Measurements from ENCODE around the gene DDX46. TPM values are rescaled to one million over a fixed set of nuclear protein-coding genes. Genes with fewer than 3 reads are reported as not detected.

DDX46 gene
- total RNA-seq, 1 donor from 2014 or later: 24.4 TPM

DNA sequence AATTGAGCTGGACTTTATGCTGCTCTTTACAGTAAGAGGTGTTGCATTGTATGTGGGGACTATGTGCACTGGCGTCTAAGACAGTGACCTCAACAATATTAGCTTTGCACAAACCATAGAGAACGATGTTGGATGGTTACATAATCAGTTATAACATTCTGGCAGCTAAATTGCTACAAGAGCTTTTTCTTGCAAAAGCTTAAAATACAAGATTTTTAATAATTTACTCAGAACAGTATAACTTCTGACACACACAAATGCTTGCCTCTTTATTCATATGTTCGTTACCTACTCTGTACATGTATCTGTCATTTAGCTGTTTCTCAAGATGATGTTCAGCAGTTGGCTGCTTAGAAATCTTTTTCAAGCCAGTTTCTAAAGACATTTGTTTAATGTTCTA, 98.8 kb downstream of the DDX46 start:
- TF ChIP-seq, protein P1, sequence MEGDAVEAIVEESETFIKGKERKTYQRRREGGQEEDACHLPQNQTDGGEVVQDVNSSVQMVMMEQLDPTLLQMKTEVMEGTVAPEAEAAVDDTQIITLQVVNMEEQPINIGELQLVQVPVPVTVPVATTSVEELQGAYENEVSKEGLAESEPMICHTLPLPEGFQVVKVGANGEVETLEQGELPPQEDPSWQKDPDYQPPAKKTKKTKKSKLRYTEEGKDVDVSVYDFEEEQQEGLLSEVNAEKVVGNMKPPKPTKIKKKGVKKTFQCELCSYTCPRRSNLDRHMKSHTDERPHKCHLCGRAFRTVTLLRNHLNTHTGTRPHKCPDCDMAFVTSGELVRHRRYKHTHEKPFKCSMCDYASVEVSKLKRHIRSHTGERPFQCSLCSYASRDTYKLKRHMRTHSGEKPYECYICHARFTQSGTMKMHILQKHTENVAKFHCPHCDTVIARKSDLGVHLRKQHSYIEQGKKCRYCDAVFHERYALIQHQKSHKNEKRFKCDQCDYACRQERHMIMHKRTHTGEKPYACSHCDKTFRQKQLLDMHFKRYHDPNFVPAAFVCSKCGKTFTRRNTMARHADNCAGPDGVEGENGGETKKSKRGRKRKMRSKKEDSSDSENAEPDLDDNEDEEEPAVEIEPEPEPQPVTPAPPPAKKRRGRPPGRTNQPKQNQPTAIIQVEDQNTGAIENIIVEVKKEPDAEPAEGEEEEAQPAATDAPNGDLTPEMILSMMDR (IDR thresholded peaks at IDR 0.05; ENCODE audit: borderline replicate concordance): no peak
- intact Hi-C loops (cut with micrococcal nuclease): no loop called here
- peaks cover 69% of the 10 kb centered on the region for H3K36me3 ChIP-seq
- H3K4me3 ChIP-seq: no peak overlapping the region
- DNase-seq: no peak
- no peak overlapping the region for H3K27ac ChIP-seq (replicated peaks)
- peaks cover 33% of the 10 kb centered on the region for H3K4me1 ChIP-seq
- no peaks in the 10 kb centered on the region for H3K27me3 ChIP-seq (ENCODE audit: low read depth)
- no peaks in the 10 kb centered on the region for H3K9me3 ChIP-seq (replicated peaks)

DNA sequence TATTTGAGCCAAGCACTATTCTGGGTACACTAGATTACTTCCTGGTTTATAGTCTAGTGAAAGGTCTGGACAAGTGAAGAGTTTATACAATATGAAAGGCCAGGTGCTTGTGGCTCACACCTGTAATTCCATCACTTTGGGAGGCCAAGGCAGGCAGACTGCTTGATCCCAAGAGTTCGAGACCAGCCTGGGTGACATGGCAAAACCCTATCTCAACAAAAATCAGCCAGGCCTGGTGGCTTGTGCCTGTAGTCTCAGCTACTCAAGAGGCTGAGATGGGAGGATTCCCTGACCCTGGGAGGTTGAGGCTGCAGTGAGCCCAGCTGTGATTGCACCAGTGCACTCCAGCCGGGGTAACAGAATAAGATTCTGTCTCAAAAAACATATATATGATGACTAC, 106.1 kb downstream of the DDX46 start:
- H3K36me3 ChIP-seq: peaks cover 12% of the 10 kb centered on the region
- H3K4me1 ChIP-seq: no peaks in the 10 kb centered on the region
- TF ChIP-seq, protein P1 (IDR thresholded peaks at IDR 0.05; ENCODE audit: borderline replicate concordance): no peak
- no peak overlapping the region for H3K27ac ChIP-seq (replicated peaks)
- H3K9me3 ChIP-seq (replicated peaks): no peaks in the 10 kb centered on the region
- DNase-seq: no peak
- H3K4me3 ChIP-seq: no peak overlapping the region
- intact Hi-C loops (cut with micrococcal nuclease): no loop called here
- no peaks in the 10 kb centered on the region for H3K27me3 ChIP-seq (ENCODE audit: low read depth)

DNA sequence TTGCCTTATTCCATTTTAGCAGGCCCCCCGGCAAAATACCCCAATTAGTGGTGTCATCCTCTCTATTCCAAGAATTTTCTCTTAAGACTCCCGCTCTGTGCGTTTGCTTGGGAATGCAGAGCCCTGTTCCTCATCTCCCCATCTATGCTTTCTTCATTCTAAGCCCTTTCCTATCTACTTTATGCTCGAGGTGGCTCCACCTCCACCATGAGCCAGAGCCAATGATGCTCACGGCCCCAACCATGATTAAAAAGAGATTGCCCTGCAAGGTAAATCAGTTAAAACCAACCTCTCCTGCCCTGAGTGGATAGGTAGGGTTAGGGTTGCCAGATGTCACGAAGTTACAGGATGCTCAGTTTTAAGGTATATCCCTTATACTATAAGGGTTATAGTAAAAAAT, 114.9 kb downstream of the DDX46 start:
- TF ChIP-seq, protein P1 (IDR thresholded peaks at IDR 0.05; ENCODE audit: borderline replicate concordance): no peak
- Histone ChIP-seq H3K36me3 (no peaks in the 10 kb centered on the region), H3K27ac (replicated peaks) (peak overlapping the region; percentile 99), H3K9me3 (replicated peaks) (no peaks in the 10 kb centered on the region), H3K27me3 (ENCODE audit: low read depth) (no peaks in the 10 kb centered on the region), H3K4me1 (peaks cover 40% of the 10 kb centered on the region), H3K4me3 (peak overlapping the region; percentile 97)
- intact Hi-C loops (cut with micrococcal nuclease): no loop called here
- DNase-seq: no peak

DNA sequence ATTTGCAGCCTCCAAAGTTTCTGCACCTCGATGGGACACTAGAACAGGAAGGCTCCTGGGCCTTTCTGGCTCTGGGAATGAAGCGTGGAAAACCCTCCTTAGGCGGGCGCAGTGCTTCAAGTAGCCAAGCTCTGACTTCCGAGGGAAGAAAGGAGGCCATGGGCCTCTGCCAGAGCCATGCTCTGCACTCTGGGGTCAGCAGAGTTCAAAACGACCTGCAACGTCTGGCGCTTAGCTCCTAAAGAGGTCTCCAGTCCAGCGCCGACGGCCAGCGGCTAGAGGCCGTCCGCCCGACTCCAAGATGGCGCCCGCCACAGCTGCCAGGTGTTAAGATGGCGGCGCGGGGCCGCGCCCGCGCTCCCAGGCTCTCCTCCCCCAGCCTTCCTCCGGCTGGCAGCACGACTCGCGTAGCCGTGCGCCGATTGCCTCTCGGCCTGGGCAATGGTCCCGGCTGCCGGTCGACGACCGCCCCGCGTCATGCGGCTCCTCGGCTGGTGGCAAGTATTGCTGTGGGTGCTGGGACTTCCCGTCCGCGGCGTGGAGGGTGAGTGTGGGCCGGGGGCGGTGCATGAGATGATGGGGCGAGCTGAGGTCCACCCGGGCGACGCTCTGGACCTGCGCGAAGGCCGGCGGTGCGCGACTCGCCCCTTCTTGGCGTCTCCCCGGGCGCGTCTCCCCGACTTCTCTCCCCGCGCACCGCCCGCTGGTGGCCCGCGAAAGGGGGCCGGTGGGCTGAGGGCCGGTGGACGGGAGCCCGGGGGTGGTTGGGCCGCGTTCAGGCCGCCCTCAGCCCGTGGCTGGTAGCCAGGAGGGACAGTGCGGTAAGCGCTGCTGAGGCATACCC, 115.6 kb downstream of the DDX46 start, which contains the start of gene TXNDC15:
Gene TXNDC15 (plus strand): TSS at position 385 of the 844 bp plus-strand sequence. CDS start 57 bp downstream, at position 442.
- Histone ChIP-seq H3K27me3 (ENCODE audit: low read depth) (no peaks in the 10 kb centered on the region), H3K9me3 (replicated peaks) (no peaks in the 10 kb centered on the region), H3K4me1 (peaks cover 47% of the 10 kb centered on the region), H3K36me3 (no peaks in the 10 kb centered on the region), H3K4me3 (peak within 1 kb of the TSS; percentile 97), H3K27ac (replicated peaks) (peak within 1 kb of the TSS; percentile 99)
- peak; percentile 91 for DNase-seq
- intact Hi-C loops (cut with micrococcal nuclease): no loop called here
- TF ChIP-seq, protein P1 (IDR thresholded peaks at IDR 0.05; ENCODE audit: borderline replicate concordance): no peak

DNA sequence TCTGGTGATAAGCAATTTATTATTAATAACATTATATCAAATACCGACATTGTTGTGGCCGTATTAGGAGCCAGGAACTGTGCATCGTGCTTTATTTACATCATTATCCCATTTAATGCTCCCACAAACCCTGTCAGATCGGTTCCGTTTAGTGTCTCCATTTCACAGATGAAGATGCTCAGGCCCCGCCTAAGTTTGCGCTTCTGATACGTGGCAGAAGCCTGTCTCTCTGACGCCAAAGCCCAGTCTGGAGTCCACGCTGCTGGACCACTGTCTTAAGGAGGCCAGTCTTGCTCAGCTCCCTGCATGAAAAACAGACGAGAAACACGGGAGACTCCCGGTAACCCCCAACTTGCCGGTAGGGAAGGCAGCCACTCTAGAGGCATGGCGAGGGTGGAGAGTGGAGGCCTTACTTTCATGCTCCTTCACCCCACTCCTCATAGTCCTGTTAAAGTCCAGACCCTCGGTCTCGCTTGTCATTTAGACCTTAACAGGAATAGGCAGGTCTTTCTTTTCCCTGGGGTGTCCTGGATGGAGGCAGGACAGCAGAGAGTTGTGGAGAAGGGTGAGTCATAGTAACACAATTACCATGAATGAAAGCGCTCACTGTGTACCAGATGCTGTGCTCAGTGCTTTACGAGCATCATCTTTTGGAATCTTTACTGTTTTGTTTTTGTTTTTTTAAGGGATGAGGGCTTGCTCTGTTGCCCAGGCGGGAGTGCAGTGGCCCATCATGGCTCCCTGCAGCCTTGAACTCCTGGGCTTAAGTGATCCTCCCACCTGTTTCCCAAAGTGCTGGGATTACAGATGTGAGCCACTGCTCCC, 116.5 kb downstream of the DDX46 start:
- no peaks in the 10 kb centered on the region for H3K27me3 ChIP-seq (ENCODE audit: low read depth)
- H3K4me3 ChIP-seq: peak overlapping the region; percentile 97
- intact Hi-C loops (cut with micrococcal nuclease): no loop called here
- TF ChIP-seq, protein P1 (IDR thresholded peaks at IDR 0.05; ENCODE audit: borderline replicate concordance): no peak
- peak; percentile 66 for DNase-seq
- peaks cover 56% of the 10 kb centered on the region for H3K4me1 ChIP-seq
- no peaks in the 10 kb centered on the region for H3K36me3 ChIP-seq
- peak overlapping the region; percentile 99 for H3K27ac ChIP-seq (replicated peaks)
- no peaks in the 10 kb centered on the region for H3K9me3 ChIP-seq (replicated peaks)
